HG03469 (cell line): Measurements from ENCODE around the gene TIMP2.
"Not testable (repeated sequence)": the region's sequence is repeated elsewhere in the genome, so short reads cannot be mapped to it uniquely, and the experiment has no call there.

Experiments
- ATAC-seq: cut with Tn5 transposase; IDR thresholded peaks from one replicate; pipeline ENCODE4 v1.9.1; 2021; ENCODE audit warnings: mild to moderate bottlenecking, moderate library complexity, moderate number of reproducible peaks; ENCODE audit not compliant: unreplicated experiment

TIMP2 gene

DNA sequence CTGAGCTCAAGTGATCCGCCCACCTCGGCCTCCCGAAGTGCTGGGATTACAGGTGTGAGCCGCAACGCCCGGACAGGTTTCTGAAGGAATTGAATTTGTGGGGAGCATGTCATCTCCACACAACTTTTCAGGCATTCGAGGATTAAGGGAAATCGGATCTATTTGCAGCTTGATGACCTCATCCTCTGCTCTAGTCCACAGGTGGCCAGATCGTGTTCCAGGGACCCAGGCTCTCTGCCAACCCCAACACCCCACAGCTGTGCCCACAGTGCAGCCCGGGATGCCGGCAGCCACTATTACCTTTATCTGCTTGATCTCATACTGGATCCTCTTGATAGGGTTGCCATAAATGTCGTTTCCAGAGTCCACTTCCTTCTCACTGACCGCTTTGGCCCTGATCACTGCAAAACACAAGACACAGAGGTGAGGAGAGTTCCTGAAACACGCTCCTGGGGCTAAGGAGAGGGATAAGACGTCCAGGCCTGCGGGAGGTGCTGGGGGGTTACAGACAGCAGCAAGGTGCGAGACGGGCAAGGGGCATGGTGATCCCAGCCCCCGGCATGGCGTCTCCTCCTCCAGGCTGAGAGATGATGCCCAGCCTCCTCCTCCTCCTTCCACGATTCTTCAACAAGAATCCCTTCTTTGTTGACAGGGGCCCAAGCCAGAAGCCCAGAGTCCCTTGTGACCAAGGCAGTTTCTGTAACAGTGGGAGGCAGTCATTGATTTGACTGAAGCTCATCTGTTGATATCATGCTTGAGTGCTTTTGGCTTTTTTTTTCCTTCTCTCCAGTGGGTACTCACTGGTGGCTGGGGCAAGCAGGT is 51.5 kb downstream of the TIMP2 start:
- ATAC-seq: no peak

- ATAC-seq: no peak
These were observed 52.7 kb downstream of the TIMP2 start for GRCh38 chr17:78872486-78872885.

- ATAC-seq: no peak
These were observed 54.6 kb downstream of the TIMP2 start for GRCh38 chr17:78870621-78871020.

GRCh38 chr17:78868391-78868790 is 56.8 kb downstream of the TIMP2 start:
- no peak for ATAC-seq

- not testable (repeated sequence) for ATAC-seq
These were observed 58.1 kb downstream of the TIMP2 start for GRCh38 chr17:78867046-78867445.

- no peak for ATAC-seq
These were observed 59.4 kb downstream of the TIMP2 start for GRCh38 chr17:78865682-78866390.

DNA sequence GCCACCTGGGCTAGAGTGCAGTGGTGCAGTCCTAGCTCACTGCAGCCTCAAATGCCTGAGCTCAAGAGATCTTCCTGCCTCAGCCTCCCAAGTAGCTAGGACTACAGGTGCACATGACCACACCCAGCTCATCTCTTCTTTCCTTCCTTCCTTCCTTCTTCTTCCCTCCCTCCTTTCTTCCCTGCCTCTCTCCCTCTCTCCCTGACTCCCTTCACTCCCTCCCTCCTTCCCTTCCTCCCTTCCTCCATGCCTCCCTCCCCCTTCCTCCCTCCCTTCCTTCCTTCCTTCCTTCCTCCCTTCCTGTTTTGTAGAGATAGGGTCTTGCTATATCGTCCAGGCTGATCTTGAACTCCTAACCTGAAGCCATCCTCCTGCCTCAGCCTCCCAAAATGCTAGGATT is 61.1 kb downstream of the TIMP2 start:
- no peak for ATAC-seq

DNA sequence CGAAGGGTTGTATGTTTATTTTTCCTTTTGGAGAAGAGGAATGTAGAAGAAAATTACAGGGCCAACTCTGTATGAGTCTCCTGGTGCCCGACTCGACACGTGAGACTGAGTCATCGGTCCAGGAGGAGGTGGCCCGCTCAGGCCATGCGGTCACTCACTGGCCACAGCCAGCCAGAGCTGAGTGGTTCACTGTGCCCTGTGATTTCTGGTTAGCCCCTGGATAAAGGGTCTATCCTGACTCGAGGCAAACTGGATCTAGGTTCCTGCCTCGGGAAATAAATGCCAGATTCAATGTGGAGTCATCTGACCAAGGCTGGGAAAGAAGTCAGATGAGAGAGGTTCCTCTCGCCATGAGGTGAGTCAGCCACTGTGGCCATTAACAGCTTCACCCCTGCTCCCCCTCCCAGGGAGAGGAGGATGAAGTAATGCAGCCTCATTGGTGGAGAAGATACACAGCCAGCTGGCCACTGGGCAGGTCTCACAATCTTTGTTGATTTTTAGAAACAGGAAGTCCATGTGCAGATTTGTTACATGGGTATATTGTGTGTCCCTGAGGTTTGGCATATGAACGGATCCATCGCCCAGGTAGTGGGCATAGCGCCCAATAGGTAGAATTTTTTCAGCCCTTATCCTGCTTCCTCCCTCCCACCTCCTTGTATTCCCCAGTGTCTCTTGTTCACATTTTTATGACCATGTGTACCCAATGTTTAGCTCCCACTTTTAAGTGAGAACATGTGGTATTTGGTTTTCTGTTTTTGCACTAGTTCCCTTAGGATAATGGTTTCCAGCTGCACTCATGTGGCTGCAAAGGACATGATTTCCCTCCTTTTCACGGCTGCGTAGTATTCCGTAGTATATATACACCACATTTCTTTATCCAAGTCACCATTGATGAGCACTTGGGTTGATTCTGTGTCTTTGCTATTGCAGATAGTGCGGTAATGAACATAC is 62.8 kb downstream of the TIMP2 start:
- ATAC-seq: no peak

DNA sequence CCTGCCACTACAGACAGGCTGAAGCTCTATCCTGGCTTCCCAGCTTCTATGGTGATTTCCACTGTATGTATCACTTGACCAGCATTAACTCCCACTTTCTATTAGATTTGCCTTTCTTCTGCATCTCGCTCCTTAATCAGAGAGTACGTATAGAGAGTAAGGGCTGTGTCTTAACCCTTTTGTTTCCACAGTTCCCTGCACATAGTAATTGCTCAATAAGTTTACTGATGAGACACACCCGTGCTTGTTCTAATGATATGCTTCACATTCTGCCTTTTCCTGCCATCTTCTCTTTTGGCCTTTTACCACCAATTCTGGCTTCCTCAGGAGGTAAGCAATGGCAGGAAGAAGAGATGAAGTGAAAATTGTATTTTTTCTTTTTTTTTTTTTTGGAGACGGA is 64.0 kb downstream of the TIMP2 start:
- ATAC-seq: no peak

DNA sequence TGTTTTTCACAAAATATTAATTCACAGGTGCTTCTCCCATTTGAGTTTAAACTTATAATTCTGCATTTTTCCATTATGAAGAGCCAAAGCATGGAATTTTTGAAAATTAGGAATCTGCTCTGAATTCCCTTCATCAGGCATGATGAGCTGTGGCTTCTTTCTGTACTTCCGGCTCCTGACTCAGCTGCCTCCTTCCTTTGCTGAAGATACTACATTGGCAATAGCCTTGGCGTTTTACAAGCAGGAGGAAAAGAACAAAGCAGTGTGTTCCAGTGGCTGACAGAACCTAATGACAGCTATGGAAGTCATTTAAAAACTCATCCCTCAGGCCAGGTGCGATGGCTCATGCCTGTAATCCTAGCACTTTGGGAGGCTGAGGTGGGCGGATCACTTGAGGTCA is 66.1 kb downstream of the TIMP2 start:
- no peak for ATAC-seq

DNA sequence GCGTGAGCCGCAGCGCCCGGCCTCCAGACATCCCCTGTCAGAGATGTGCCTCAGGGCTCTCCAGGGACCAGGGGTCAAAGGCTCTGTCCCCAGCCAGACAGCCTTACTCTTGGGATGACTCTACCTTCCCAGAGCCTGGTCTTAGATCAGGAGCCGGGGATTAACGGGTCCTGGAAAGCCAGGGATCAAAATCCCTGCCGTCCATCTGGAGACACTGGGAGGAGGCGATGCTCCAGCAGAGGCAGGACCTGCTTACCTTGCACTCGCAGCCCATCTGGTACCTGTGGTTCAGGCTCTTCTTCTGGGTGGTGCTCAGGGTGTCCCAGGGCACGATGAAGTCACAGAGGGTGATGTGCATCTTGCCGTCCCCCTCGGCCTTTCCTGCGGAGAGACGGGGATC is 67.9 kb downstream of the TIMP2 start:
- no peak for ATAC-seq

DNA sequence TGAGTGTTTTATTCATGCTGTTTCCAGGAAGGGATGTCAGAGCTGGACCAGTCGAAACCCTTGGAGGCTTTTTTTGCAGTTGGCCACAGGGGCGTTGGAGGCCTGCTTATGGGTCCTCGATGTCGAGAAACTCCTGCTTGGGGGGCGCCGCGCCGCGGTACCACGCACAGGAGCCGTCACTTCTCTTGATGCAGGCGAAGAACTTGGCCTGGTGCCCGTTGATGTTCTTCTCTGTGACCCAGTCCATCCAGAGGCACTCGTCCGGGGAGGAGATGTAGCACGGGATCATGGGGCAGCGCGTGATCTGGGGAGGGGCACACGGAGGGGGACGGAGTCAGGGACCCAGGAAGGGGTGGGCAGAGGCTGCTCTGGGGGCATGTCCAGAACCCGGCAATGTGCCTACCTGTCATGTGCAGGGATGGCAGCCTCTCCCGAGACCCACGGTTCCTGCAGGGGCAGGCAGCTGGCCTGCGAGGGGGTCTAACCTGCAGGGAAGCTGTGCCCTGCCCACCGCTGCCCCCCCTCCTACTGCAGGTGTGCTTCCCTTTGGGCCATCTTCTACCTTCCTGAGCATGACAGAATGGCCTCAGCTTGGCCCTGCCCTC is 69.5 kb downstream of the TIMP2 start:
- no peak for ATAC-seq

DNA sequence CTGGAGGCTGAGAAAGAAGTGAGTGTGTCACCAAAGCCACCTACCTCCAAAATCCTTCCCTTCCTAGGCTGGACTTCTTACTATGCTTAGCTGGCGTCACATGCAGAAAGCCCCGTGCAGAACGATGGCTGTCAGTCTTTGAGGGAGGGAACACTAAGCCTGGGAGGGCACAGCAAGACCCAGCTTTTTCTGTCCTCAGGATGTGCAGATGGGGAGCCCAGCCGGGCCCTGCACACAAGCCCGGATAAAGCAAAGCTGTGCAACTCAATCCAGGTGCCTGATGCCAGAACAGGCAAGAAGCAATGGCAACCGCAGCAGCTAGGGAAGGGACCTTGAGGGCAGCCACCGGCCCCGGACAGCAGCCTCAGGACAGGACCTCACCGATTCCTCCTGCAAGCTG is 70.7 kb downstream of the TIMP2 start:
- no peak for ATAC-seq

DNA sequence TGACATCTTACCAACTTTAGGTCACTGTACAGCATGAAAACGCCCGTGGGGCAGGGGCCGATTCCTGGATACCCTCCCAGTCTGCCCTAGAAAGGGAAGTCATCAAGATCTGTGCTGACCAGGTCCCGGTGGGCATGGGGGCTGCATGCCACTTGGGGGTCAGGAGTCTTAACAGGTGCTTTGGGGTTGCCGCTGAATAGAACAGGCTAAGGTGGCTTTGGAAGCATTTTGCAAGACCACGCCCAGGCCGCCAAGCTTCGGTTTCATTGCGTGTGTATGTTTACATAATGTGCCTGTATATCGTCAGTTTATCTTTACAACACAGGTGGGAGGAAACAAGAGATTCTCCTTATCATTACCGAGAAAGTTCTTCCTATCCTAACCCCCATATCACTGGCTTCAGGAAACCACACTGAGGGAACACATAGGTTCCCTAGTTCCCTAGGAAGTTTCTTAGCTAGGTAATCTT is 71.2 kb downstream of the TIMP2 start:
- no peak for ATAC-seq

DNA sequence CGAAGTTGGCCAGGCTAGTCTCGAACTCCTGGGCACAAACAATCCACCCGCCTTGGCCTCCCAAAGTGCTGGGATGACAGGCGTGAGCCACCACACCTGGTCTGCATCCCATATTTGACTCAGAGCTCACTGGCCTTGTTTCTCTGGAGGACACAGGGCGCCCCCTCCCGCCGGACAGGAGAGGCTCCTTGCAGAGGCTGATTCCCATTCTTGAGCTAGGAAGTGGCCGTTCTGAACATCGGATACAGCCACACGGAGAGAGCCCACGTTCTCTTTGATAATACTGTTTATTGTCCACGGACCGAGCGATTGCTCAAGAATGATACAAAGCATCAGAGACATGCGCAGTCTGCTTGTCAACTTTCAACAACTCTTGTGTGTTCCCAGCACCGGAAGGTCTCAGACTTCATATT is 72.5 kb downstream of the TIMP2 start:
- no peak for ATAC-seq

DNA sequence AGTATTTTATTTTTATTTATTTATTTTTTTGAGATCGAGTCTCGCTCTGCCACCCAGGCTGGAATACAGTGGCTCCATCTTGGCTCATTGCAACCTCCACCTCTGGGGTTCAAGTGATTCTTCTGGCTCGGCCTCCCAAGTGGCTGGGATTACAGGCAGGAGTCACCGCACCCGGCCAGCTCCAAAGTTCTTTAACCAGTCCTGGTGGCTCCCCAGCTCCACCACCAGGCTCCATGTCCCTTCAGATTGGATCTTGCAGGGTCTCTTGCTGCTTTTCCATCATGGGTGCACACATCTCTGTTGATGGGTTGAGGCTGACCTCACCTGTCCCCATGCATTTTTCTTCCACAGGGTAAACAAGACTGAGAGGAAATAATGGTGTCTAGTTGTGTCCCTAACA is 76.2 kb downstream of the TIMP2 start:
- no peak for ATAC-seq

DNA sequence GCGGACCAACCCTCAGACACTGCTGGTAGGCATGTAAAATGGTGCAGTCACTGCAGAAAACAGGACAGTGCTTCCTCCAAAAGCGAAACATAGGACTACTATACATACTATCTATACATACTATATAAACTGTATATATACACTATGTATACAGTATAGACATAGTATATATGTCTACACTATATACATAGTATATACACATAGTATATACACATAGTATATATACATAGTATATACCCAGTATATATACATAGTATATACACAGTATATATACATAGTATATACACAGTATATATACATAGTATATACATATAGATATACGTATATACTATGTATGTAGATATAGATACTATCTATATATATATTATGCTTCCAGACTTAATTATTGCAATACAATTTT is 78.1 kb downstream of the TIMP2 start:
- no peak for ATAC-seq

- no peak for ATAC-seq
These were observed 80.7 kb downstream of the TIMP2 start for GRCh38 chr17:78844301-78845005.

DNA sequence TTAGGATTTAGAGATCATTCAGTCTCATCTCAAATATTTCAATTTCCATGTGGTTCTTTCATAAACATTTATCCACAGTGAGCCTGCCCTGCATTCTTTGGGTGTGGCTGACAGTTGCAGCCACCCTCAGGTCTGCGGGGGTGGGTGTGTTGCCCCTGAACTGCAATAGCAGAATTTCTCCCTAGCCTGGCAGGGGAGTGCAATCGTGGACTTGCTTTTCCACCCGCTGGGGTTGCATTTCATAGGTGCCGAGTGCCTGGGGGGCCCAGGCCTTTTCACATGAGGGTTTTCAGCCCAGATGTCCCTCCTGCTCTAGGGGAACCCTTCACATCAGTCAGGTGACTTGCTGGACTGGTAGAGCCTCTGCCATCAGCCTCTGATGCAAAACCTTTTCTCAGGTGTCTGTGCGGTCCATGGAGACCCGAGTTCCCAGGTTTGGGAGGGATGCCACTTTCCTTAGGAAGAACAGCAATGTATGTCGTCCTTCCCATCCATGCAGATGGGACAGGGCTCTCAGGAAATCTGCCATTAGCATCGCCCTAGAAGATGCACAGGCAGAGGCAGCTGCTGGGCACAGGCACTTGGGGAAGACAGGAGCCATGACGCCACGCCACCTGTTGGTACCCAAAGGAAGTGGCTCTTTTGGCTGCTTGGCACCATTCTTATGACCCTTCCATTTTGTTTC is 82.2 kb downstream of the TIMP2 start:
- no peak for ATAC-seq
